ENCODE measurements around the gene PLPP4. TPM values are rescaled to one million over a fixed set of nuclear protein-coding genes. Genes with fewer than 3 reads are reported as not detected.
"Not testable (repeated sequence)": the region's sequence is repeated elsewhere in the genome, so short reads cannot be mapped to it uniquely, and the experiment has no call there.

The PLPP4 gene
- total RNA-seq, 4 donors from 2014 or later, result 2.5 TPM; not detected in 3

DNA sequence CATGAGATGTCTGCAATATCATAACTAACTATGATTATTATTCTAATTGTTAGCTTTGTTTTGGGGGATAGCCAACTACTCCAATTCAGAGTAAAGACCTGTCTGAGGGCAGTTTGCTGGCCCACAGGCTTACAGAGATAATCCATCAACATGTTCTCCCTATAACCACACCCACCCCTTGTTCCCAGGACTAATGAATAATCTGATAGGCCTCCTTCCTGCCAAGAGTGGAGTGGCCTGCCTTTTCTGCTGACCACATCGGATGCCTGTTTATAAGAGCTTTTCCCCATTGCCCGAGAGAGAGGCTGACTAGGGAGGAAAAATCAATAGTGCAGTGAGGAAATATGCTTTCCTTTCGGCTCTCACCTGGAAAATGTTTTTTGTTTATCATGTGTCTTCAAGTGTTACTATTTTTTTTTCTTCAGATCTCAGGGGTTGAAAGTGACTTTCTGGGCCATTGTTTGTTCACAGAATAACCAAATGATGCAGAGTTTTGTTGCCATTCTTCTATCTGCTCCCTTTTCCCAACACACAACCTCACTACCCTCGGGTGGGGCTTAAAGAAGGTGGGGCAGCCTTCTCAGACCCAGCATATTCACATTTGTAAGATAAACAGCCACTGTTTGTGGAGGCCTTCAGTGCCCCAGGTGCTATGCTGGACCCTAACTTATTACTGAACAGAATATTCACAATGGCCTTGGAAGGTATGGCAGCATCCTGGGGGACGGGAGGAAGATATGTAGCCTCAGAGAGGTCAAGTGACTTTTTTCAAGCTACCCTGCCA lies 38.4 kb downstream of the PLPP4 start:
- H3K27me3 ChIP-seq, result peaks cover 14% of the 10 kb centered on the region
- H3K36me3 ChIP-seq, result no peaks in the 10 kb centered on the region
- H3K4me3 ChIP-seq, result no peak overlapping the region
- no peak for ATAC-seq
- no peak for TF ChIP-seq EP300 (IDR thresholded peaks at IDR 0.05)
- no peak for TF ChIP-seq POLR2A (IDR thresholded peaks at IDR 0.05)
- TF ChIP-seq, protein P1, sequence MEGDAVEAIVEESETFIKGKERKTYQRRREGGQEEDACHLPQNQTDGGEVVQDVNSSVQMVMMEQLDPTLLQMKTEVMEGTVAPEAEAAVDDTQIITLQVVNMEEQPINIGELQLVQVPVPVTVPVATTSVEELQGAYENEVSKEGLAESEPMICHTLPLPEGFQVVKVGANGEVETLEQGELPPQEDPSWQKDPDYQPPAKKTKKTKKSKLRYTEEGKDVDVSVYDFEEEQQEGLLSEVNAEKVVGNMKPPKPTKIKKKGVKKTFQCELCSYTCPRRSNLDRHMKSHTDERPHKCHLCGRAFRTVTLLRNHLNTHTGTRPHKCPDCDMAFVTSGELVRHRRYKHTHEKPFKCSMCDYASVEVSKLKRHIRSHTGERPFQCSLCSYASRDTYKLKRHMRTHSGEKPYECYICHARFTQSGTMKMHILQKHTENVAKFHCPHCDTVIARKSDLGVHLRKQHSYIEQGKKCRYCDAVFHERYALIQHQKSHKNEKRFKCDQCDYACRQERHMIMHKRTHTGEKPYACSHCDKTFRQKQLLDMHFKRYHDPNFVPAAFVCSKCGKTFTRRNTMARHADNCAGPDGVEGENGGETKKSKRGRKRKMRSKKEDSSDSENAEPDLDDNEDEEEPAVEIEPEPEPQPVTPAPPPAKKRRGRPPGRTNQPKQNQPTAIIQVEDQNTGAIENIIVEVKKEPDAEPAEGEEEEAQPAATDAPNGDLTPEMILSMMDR (IDR thresholded peaks at IDR 0.05), result no peak
- TF ChIP-seq POLR2AphosphoS5 (IDR thresholded peaks at IDR 0.05), result no peak
- 37 to 40% methylated on average over 1 to 5 of the region's 5 CpGs for WGBS, 2 donors (ENCODE audit: low coverage in 1 of 2)
- H3K27ac ChIP-seq, result no peak overlapping the region
- H3K9me3 ChIP-seq, result no peaks in the 10 kb centered on the region
- no peaks in the 10 kb centered on the region for H3K4me1 ChIP-seq

DNA sequence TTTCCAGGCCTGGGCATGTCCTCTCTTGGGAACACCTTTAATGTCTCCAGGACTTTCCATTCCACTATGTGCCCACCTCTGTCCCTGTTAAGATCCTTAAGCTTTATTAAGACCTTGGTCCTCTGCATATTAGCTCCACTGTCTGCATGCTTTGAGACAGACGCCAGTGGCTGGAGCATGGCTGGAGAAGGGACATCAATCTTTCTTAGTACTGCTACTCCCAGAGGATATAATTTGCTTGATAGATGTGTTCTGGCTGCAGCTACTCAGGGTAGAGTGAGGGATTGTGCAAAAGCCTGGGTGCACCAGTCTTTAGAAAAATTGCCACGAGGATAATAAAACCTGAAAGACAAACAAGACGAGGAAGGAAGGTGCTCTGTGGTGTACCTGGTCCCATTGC lies 42.9 kb downstream of the PLPP4 start:
- Histone ChIP-seq H3K4me1 (no peaks in the 10 kb centered on the region), H3K27me3 (peaks cover 17% of the 10 kb centered on the region), H3K36me3 (no peaks in the 10 kb centered on the region), H3K4me3 (no peak overlapping the region), H3K27ac (no peak overlapping the region), H3K9me3 (no peaks in the 10 kb centered on the region)
- WGBS, 2 donors (ENCODE audit: low coverage in 1 of 2), result 50 to 59% methylated on average over 1 to 3 of the region's 3 CpGs
- ATAC-seq, result no peak
- TF ChIP-seq EP300 (IDR thresholded peaks at IDR 0.05), result no peak
- no peak for TF ChIP-seq POLR2A (IDR thresholded peaks at IDR 0.05)
- TF ChIP-seq POLR2AphosphoS5 (IDR thresholded peaks at IDR 0.05), result no peak
- TF ChIP-seq, protein P1 (IDR thresholded peaks at IDR 0.05), result no peak

DNA sequence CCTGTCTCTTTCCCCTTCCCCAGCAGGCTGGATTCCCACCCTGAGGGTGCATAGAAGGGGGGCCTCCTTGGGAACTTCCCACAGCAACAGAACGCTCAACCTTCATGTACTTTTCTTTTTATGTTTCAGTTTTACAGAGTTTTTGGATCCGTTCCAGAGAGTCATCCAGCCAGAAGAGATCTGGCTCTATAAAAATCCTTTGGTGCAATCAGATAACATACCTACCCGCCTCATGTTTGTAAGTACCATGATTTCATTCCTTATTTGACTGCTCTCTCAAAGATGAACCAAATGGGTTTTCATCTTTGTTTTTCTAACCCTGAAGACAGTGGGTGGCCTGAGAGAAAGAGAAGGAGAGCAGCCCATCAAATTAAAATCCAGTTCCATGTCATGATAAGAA lies 46.7 kb downstream of the PLPP4 start:
- Histone ChIP-seq H3K36me3 (no peaks in the 10 kb centered on the region), H3K4me3 (no peak overlapping the region), H3K27me3 (peaks cover 17% of the 10 kb centered on the region), H3K9me3 (no peaks in the 10 kb centered on the region), H3K27ac (no peak overlapping the region), H3K4me1 (no peaks in the 10 kb centered on the region)
- 35 to 60% methylated on average over 2 to 3 of the region's 3 CpGs for WGBS, 2 donors (ENCODE audit: low coverage in 1 of 2)
- TF ChIP-seq EP300 (IDR thresholded peaks at IDR 0.05) (no peak), POLR2AphosphoS5 (IDR thresholded peaks at IDR 0.05) (no peak), POLR2A (IDR thresholded peaks at IDR 0.05) (no peak)
- TF ChIP-seq, protein P1 (IDR thresholded peaks at IDR 0.05), result no peak
- no peak for ATAC-seq

DNA sequence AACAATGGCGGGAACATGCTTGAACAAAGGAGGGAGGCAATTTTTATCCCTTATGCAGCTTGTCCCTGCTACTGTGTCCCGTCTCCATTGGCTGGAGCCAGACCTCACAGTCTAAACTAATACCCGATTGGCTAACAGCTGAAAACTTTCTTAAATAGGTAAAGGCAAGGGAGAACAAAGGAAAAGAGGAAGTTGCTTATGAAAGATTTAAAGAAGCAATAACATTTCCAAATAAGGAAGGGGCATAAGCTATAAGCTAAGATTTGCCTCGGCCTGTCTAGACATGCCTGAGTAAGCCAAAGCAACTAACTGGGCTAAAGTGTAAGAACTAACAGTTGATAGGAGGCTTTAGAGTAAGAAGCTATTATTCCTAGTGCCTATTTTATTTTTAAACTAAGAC lies 47.2 kb downstream of the PLPP4 start:
- H3K4me1 ChIP-seq, H3K9me3 ChIP-seq, ATAC-seq, H3K36me3 ChIP-seq, H3K4me3 ChIP-seq, H3K27ac ChIP-seq: not testable (repeated sequence)
- WGBS, 2 donors (ENCODE audit: low coverage in 1 of 2), result 53 to 58% methylated on average over 4 of the region's 4 CpGs
- peaks cover 17% of the 10 kb centered on the region for H3K27me3 ChIP-seq

DNA sequence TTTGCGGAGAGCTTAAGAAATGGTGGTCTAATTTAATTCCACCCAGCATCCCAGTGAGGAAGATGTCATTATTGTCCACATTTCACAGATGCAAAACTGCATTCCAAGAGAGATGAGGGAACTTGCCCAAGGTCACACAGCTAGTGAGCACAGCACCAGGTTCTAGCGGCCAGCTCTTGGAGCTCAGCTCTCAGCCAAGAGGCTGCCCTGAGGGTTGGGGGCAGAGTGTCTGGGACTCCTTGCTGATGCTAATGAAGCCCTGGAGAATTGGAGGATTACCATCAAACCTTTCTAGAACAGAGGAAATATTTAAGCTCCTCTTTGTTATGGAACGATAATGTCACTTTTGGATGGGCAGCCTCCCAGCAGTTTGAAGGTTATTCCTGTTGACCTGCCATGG lies 48.0 kb downstream of the PLPP4 start:
- TF ChIP-seq, protein P1 (IDR thresholded peaks at IDR 0.05), result no peak
- TF ChIP-seq POLR2A (IDR thresholded peaks at IDR 0.05) (no peak), EP300 (IDR thresholded peaks at IDR 0.05) (no peak), POLR2AphosphoS5 (IDR thresholded peaks at IDR 0.05) (no peak)
- H3K27ac ChIP-seq, result no peak overlapping the region
- no peak for ATAC-seq
- no peaks in the 10 kb centered on the region for H3K4me1 ChIP-seq
- WGBS, 2 donors (ENCODE audit: low coverage in 1 of 2), result 56 to 77% methylated on average over 2 of the region's 3 CpGs
- peaks cover 10% of the 10 kb centered on the region for H3K27me3 ChIP-seq
- H3K9me3 ChIP-seq, result no peaks in the 10 kb centered on the region
- H3K36me3 ChIP-seq, result no peaks in the 10 kb centered on the region
- no peak overlapping the region for H3K4me3 ChIP-seq
